Measurements from ENCODE around the gene FLOT1. TPM values are rescaled to one million over a fixed set of nuclear protein-coding genes. Genes with fewer than 3 reads are reported as not detected.
"Not testable (repeated sequence)": the region's sequence is repeated elsewhere in the genome, so short reads cannot be mapped to it uniquely, and the experiment has no call there.

The FLOT1 gene
- polyA plus RNA-seq, 3 donors = 87.0 to 229 (median 221) TPM

DNA sequence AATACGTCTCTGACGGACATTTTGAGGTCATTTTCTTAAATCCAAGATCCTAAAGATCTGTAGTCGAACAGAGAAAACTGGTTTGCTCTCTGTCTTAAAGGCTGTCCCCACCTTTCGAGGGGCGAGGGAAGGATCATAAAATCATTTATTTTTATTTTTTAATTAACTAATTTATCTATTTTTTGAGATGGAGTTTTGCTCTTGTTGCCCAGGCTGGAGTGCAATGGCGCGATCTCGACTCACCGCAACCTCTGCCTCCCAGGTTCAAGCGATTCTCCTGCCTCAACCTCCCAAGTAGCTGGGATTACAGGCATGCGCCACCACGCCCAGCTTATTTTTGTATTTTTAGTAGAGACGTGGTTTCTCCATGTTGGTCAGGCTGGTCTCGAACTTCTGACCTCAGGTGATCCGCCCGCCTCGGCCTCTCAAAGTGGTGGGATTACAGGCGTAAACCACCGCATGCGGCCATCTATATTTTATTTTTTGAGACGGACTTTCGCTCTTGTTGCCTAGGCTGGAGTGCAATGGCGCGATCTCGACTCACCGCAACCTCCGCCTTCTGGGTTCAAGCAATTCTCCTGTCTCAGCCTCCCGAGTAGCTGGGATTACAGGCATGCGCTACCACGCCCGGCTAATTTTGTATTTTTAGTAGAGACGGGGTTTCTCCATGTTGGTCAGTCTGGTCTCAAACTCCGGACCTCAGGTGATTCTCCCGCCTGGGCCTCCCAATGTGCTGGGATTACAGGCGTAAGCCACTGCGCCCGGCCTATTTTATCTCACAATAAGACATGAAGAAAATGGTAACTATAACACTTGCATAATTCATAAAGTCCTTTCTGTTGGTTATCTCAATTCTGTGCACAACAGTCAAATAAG is 24.4 kb downstream of the FLOT1 start:
- H3K27ac ChIP-seq (ENCODE audit: low read depth, low read length) = not testable (repeated sequence)
- WGBS, 3 donors = 76 to 79% (median 77%) methylated on average over 35 to 37 of the region's 37 CpGs

DNA sequence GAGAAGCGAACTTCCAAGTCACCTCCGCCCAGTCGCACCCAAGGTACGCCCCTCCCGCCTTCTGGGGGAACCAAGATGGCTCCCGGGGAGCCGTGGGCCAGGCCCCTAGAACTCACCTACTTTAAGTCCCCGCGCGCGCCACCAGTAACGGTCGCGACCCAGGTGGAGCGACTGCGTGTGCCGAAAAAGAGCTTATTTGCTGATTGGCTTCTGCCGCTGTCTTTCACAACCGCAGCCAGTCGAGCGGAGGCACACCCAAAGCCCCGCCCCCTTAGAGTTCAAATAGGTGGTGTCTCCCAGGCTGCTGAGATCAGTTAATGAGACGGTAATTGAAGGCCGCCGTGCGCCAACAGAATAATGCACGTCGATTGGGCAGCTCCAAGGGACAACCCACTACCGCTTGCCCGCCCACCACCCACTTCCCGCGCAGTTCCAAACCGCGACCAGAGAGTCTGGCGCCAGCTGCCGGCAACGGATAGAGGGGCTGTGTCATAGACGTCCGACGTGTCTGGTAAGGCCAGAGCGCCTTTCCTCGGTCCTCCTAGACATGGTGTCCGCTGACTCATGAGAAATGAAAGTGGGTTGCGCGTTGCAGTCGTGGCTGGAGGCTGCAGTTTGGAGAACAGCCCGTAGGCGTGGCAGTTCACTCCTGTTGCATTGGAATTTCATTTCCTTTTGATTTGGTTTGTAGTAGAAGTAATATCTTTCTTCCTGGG is 25.2 kb downstream of the FLOT1 start, which contains the start of gene MDC1:
TSS of gene MDC1 (minus strand) at position 153 of the 716 bp plus-strand sequence. CDS start 2,106 bp downstream, outside the sequence.
- WGBS, 3 donors = 0 to 1% (median 0%) methylated on average over 48 of the region's 48 CpGs

DNA sequence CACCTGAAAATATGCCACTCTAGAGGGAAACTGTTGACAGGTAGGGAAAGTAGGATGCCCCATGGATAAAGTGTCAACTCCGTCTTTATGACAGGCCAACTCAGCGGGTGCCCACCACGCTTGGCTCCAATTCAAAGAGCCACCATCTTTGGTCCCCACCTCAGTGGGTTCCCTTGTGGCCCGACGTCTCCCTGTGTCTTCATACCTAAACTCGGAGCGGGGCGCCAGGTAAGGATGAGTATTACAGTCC is 25.7 kb downstream of the FLOT1 start:
- WGBS, 3 donors = 1 to 6% (median 5%) methylated on average over 8 of the region's 8 CpGs
- H3K27ac ChIP-seq (ENCODE audit: low read depth, low read length) = peak overlapping the region; percentile 89

More for the DNA sequence above, 25.2 kb downstream of the FLOT1 start, which contains the start of gene MDC1:
- peak within 1 kb of the TSS; percentile 89 for H3K27ac ChIP-seq (ENCODE audit: low read depth, low read length)

- no peak overlapping the region for H3K27ac ChIP-seq (ENCODE audit: low read depth, low read length)
- WGBS, 3 donors = 91 to 100% (median 96%) methylated on average over 1 of the region's 1 CpG
Measured at GRCh38 chr6:30714263-30714662, 28.2 kb downstream of the FLOT1 start.

DNA sequence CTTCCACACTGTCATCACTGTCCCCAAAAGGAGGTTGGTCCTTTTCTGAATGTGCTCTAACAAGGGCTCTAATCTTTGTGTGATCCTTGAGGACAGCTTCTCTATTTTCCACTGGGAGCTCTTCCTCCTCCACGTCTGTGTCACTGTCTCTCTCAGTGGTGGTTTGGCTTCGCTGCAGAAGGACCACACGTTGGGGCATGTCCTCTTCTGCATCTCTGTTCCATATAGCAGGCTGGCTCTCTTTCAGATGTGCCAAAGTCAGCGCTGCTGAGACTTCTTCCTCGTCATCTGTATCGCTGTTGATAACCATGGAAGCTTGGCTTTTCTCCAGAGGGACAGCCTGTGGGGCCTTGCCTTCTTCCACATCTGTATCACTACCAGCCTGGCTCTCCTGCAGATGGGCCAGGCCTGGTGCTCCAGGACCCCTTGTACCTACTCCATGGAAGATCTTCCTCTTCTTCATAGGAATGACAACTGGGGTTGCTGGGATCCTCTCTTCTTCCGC is 30.0 kb downstream of the FLOT1 start:
- 82 to 86% (median 84%) methylated on average over 7 of the region's 7 CpGs for WGBS, 3 donors
- no peak overlapping the region for H3K27ac ChIP-seq (ENCODE audit: low read depth, low read length)

DNA sequence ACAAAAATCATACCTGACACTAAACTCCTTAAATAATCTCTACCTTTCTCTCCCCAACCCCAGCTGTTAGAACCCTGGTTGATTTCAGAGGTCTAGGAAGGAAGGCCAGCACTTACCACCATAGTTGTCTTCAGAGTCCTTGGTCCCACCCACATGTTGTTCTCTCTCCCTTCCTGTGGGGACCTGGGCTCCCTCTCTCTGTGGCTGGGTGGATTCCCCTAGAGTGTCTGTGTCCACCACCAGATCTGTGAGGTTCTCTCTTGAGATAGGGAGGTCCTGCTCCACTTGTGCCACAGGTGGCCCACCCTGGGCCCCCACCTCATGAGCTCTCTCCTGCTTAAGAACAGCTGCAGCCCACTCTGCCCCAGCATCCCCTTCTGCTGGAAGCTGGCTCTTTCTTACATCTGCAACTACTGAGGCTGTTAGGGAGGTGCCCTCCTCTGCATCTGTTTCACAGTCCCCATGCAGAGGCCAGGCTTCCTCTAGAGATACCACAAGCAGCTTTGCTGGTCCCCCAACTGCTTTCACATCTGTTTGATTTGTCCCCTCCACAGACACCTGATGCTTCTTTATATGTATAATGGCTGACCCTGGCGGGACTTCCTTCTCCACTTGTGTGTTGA is 30.6 kb downstream of the FLOT1 start:
- H3K27ac ChIP-seq (ENCODE audit: low read depth, low read length) = no peak overlapping the region
- 90 to 96% (median 95%) methylated on average over 1 of the region's 1 CpG for WGBS, 3 donors

GRCh38 chr6:30709101-30709868 is 33.2 kb downstream of the FLOT1 start:
- WGBS, 3 donors = 98 to 100% (median 98%) methylated on average over 2 of the region's 2 CpGs
- H3K27ac ChIP-seq (ENCODE audit: low read depth, low read length) = no peak overlapping the region

GRCh38 chr6:30707281-30707850 is 35.1 kb downstream of the FLOT1 start:
- 66 to 90% (median 87%) methylated on average over 6 of the region's 6 CpGs for WGBS, 3 donors
- no peak overlapping the region for H3K27ac ChIP-seq (ENCODE audit: low read depth, low read length)

DNA sequence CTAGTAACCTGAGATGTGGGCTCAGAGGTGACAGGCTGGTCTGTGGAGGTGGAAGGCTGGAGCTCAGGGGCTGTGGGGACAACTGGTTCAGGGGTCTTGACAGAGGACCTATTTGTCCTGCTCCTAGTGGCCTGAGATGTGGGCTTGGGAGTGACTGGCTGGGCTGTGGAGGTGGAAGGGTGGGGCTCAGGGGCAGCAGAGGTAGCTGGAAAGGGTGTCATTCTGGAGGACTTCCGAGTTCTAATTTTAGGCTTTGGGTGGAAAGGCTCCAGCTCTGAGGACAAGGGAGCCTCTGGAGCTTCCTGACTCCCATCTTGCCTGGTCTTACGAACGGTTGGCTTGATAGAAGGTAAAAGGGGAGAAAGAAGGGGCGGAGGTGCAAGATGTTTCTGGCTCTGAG is 36.9 kb downstream of the FLOT1 start:
- no peak overlapping the region for H3K27ac ChIP-seq (ENCODE audit: low read depth, low read length)
- WGBS, 3 donors = 89 to 96% (median 96%) methylated on average over 4 of the region's 4 CpGs

DNA sequence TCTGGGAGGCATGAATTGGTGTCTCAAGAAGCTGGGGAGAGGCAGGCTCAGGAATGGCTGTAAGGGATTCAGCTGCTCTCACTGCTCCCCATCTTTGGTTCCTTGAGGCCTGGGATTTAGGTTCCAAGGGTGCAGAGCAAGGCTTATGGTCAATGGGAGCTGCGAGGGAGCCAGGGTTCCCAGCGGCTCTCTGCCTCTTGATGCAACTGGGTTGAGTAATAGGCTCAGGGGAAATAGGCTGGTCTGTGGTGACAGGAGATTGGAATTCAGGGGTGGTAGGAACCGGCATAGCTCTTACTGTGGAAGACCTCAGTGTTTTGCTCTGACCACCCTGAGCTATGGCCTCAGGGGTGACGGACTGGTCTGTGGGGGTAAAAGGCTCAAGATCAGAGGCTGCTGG is 38.7 kb downstream of the FLOT1 start:
- no peak overlapping the region for H3K27ac ChIP-seq (ENCODE audit: low read depth, low read length)
- WGBS, 3 donors = 62 to 95% (median 71%) methylated on average over 4 of the region's 4 CpGs

DNA sequence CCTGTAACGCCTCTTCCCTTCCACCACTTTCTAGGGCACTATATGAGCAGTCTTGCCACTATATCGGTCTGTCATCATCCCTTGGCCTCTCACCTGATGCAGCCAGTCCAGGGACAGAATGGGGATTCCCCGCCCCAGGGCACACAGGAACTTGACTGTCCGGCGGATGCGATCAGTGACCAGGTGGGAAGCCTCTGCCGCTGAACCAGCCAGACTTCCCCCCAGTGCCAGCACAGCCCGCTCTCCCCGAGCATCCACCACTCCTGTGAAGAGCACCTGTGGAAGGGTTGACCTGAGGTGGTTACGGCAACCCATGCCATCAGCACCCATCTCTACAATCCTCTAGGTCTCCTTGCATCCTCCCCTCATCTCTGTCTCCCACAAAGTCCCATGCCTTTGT is 39.5 kb downstream of the FLOT1 start:
- H3K27ac ChIP-seq (ENCODE audit: low read depth, low read length) = no peak overlapping the region
- 95 to 96% (median 95%) methylated on average over 10 of the region's 10 CpGs for WGBS, 3 donors

DNA sequence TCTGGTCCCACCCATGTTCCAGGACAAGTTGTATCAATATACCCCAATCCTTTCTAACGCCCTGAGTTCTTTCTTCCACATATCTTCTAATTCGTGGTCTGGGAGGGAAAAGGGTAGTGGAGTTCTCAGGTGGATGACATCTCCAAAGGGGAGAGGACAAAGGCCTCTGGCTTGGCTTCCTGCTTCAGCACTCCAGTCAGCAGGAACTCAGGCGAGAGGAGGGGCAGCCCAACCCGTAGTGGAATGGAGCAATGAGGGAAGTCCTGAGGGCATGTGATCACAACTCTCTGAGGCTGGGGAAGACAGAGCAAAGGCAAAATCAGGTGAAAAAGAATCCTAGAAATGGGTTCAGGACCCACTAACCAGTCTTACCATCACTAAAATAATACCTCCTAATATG is 42.1 kb downstream of the FLOT1 start:
- WGBS, 3 donors = 49 to 65% (median 59%) methylated on average over 4 of the region's 4 CpGs
- no peak overlapping the region for H3K27ac ChIP-seq (ENCODE audit: low read depth, low read length)

- WGBS, 3 donors = 96 to 98% (median 97%) methylated on average over 5 of the region's 5 CpGs
- H3K27ac ChIP-seq (ENCODE audit: low read depth, low read length) = no peak overlapping the region
Measured at GRCh38 chr6:30696432-30696831, 46.1 kb downstream of the FLOT1 start.

DNA sequence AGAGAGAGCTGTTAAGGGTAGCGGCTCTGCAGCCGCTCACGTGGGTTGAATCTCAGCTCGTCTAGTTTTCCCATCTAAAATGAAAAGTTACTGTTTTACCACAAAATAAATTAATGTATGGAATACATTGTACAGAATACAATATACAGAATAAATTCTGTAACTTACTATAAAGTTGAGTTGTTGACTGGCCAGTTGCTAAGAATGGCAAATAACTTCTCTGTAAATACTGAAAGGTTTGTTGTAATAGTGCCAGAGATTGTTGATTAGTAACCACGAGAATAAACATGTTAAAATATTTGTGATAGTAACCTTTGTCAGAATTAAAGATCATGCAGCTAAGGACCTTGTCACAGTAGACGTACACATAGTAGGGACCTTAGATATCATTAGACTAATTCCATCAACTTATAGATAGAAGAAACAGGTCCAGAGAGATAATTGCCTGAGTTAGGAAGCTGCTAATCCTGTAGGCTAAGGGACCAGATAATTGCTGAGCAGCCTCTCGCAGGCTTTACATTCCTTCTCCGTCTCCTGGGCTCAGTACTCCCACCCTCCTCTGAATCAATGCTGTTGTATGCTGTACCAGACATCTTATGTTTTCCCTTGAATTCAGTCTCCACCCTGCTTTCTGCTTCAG is 51.2 kb downstream of the FLOT1 start:
- no peak overlapping the region for H3K27ac ChIP-seq (ENCODE audit: low read depth, low read length)
- 12 to 19% (median 18%) methylated on average over 8 of the region's 8 CpGs for WGBS, 3 donors

DNA sequence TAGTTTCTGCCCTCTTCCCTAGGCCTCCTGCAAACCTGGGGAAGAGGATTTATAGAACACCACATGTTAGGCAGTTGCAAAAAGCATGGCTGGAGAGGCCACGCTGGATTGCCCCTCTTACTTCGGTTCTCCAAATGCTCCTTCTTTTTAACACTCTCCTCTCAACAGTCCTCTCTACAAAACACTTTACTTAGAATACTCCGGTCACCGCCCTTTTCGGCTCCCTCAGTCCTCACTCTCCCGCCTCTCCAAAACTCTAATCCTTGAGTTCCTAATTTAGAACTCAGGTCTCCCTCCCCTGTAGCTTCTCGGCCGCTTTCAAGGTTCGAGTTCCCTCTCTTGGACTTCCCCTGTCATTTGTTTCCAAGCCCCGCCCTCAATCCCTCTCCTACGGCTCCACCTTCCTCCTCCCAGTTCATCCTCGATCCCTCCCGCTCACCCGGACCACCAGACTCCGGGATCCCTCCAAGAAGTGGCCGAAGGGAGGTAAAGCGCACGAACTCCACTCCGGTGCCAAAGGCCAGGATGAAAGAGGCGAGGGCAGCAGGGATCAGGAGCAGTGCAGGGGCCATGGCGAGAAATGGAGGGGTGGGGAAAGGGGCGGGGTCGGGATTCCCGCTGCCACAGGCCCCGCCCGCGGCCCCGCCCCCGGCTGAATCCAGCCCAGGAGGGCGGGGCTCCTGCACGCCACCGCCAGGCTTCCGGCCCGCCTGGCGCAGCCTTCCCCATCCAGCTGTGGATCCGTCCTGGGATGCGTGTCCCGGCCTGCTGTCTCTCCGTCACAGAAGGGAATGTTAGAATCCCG is 51.9 kb downstream of the FLOT1 start, which contains the start of gene NRM:
TSS of gene NRM (minus strand) at position 582 of the 805 bp plus-strand sequence. CDS start at position 572, 10 bp downstream.
- WGBS, 3 donors = 1% methylated on average over 33 to 40 of the region's 40 CpGs
- no peak within 1 kb of the TSS for H3K27ac ChIP-seq (ENCODE audit: low read depth, low read length)

GRCh38 chr6:30689985-30690384 is 52.5 kb downstream of the FLOT1 start:
- no peak overlapping the region for H3K27ac ChIP-seq (ENCODE audit: low read depth, low read length)
- 27 to 46% (median 39%) methylated on average over 4 of the region's 4 CpGs for WGBS, 3 donors

All from adipose tissue (tissue), 3 donors.